Esophagus squamous epithelium (tissue), 4 donors: Measurements from ENCODE around the gene DLL1.

Experiments
- CTCF ChIP-seq, 6 experiments: fragments of 450-650 bp in 4 of 6; fragments of 200-600 bp in 2 of 6; sonication (generic) in 2 of 6; IDR thresholded peaks; one replicate each; pipeline ENCODE4 v1.5.1; 2016 to 2019; ENCODE audit warnings: antibody characterized with exemption in 6 of 6, mild to moderate bottlenecking in 4 of 6, moderate library complexity in 4 of 6
- POLR2A ChIP-seq, 4 donors: fragments of 450-650 bp; IDR thresholded peaks; one replicate each; pipeline ENCODE4 v1.6.1; 2017; ENCODE audit warnings: antibody characterized with exemption in 4 of 4, mild to moderate bottlenecking in 4 of 4, moderate library complexity in 3 of 4

- TF ChIP-seq CTCF (IDR thresholded peaks at IDR 0.05): no peak
- TF ChIP-seq POLR2A (IDR thresholded peaks at IDR 0.05): no peak
Measured at GRCh38 chr6:170311696-170312095, 20.8 kb upstream of the DLL1 start.
